Activated T-helper 1 cell treated with Interleukin-2 at 50 U/mL for 16 hours (primary cell): Measurements from ENCODE around the gene DDX47.
"Not testable (repeated sequence)": the region's sequence is repeated elsewhere in the genome, so short reads cannot be mapped to it uniquely, and the experiment has no call there.

Source experiments
- DNase-seq: peaks from one replicate; pipeline ENCODE4 v3.0.0-alpha.2; 2020; ENCODE audit warnings: low read depth

The DDX47 gene

GRCh38 chr12:12821975-12822374, 8.8 kb downstream of the DDX47 start:
- DNase-seq = no peak

- no peak for DNase-seq
Measured at GRCh38 chr12:12822886-12823285, 9.7 kb downstream of the DDX47 start.

GRCh38 chr12:12823300-12823699, 10.2 kb downstream of the DDX47 start:
- DNase-seq = no peak

- no peak for DNase-seq
Measured at GRCh38 chr12:12823811-12824210, 10.7 kb downstream of the DDX47 start.

GRCh38 chr12:12835378-12836146, 22.4 kb downstream of the DDX47 start:
- no peak for DNase-seq

- no peak for DNase-seq
Measured at GRCh38 chr12:12836571-12836970, 23.4 kb downstream of the DDX47 start.

- peak; percentile 1 for DNase-seq
Measured at GRCh38 chr12:12837025-12837812, 24.1 kb downstream of the DDX47 start.

GRCh38 chr12:12837813-12838153, 24.6 kb downstream of the DDX47 start:
- no peak for DNase-seq

GRCh38 chr12:12839003-12839395, 25.9 kb downstream of the DDX47 start:
- no peak for DNase-seq

- DNase-seq = not testable (repeated sequence)
Measured at GRCh38 chr12:12839439-12839838, 26.3 kb downstream of the DDX47 start.

- DNase-seq = no peak
Measured at GRCh38 chr12:12839873-12840579, 26.9 kb downstream of the DDX47 start.

- no peak for DNase-seq
Measured at GRCh38 chr12:12840580-12840899, 27.4 kb downstream of the DDX47 start.

GRCh38 chr12:12841428-12841827, 28.3 kb downstream of the DDX47 start:
- DNase-seq = not testable (repeated sequence)

- DNase-seq = no peak
Measured at GRCh38 chr12:12845794-12846243, 32.7 kb downstream of the DDX47 start.

GRCh38 chr12:12846780-12847179, 33.6 kb downstream of the DDX47 start:
- peak; percentile 2 for DNase-seq

GRCh38 chr12:12853435-12853834, 40.3 kb downstream of the DDX47 start:
- no peak for DNase-seq

- no peak for DNase-seq
Measured at GRCh38 chr12:12859690-12860089, 46.5 kb downstream of the DDX47 start.

GRCh38 chr12:12864243-12864642, 51.1 kb downstream of the DDX47 start:
- DNase-seq = no peak

GRCh38 chr12:12868477-12869235, 55.5 kb downstream of the DDX47 start:
- DNase-seq = no peak

- no peak for DNase-seq
Measured at GRCh38 chr12:12870465-12870864, 57.3 kb downstream of the DDX47 start.

- DNase-seq = no peak
Measured at GRCh38 chr12:12871587-12872138, 58.5 kb downstream of the DDX47 start.
